Activated T-helper 1 cell treated with anti-CD3 and anti-CD28 coated beads, Interleukin-2, amount 50 U/mL, for 16 hours (primary cell): Measurements from ENCODE around the gene HECA.
"Not testable (repeated sequence)": the region's sequence is repeated elsewhere in the genome, so short reads cannot be mapped to it uniquely, and the experiment has no call there.

Experiments
- DNase-seq, 2 donors: peaks; one replicate each; pipeline ENCODE4 v3.0.0-alpha.2; 2020; ENCODE audit warnings: low read depth in 1 of 2, low spot score in 1 of 2

The HECA gene

GRCh38 chr6:139201378-139201777, 66.5 kb downstream of the HECA start:
- no peak for DNase-seq

- DNase-seq, result no peak
Measured at GRCh38 chr6:139204978-139205377, 70.1 kb downstream of the HECA start.

- no peak for DNase-seq
Measured at GRCh38 chr6:139205843-139206242, 71.0 kb downstream of the HECA start.

GRCh38 chr6:139210766-139211165, 75.9 kb downstream of the HECA start:
- DNase-seq, result not testable (repeated sequence)

- DNase-seq, result not testable (repeated sequence)
Measured at GRCh38 chr6:139212460-139212859, 77.6 kb downstream of the HECA start.

- DNase-seq, result peak; percentile 42 to 43
Measured at GRCh38 chr6:139219271-139219729, 84.4 kb downstream of the HECA start.

GRCh38 chr6:139219746-139220145, 84.9 kb downstream of the HECA start:
- no peak for DNase-seq

- not testable (repeated sequence) for DNase-seq
Measured at GRCh38 chr6:139228387-139228786, 93.5 kb downstream of the HECA start.
